GM12878 (cell line): ENCODE measurements around the gene FZD10. TPM values are rescaled to one million over a fixed set of nuclear protein-coding genes. Genes with fewer than 3 reads are reported as not detected.

Source experiments
- ATAC-seq: fragments of 200-7000 bp; cut with Tn5 transposase; 3 replicates; pipeline ENCODE4 v1.9.1; 2020; ENCODE audit warnings: mild to moderate bottlenecking, moderate library complexity
- BruUV-seq: library from RNA; stranded (reverse); fragments of 400-500 nt; replicated peaks from 2 replicates; lab custom pipeline; 2021; lab: Mats Ljungman, UMichigan
- CTCF ChIA-PET: fragments of 300-600 bp; sonication (Branson Sonifier 250); formaldehyde crosslinking; extraction: SDS; loops from one replicate; lab custom pipeline; 2021; ENCODE audit warnings: inconsistent platforms; lab: Yijun Ruan, JAX
- POLR2A ChIA-PET: fragments of 350-600 bp; formaldehyde crosslinking; extraction: SDS; loops from one replicate; lab custom pipeline; 2021; ENCODE audit warnings: inconsistent platforms; lab: Charles Lee
- RAD21 ChIA-PET: fragments of 300-600 bp; sonication (Branson Sonifier 250); formaldehyde crosslinking; loops from one replicate; lab custom pipeline; 2023; ENCODE audit warnings: antibody characterized with exemption; ENCODE audit not compliant: unreplicated experiment; lab: Charles Lee
- SMC1A ChIA-PET: fragments of 300-600 bp; sonication (Branson Sonifier 250); formaldehyde crosslinking; loops from one replicate; lab custom pipeline; 2023; ENCODE audit not compliant: unreplicated experiment, uncharacterized antibody; lab: Charles Lee
- DNase-seq: peaks from one replicate; pipeline ENCODE4 v3.0.0-alpha.2; 2011; ENCODE audit warnings: low read depth, low spot score
- FAIRE-seq: peaks from 3 replicates; lab custom pipeline; 2011; peaks lifted over from hg19 to GRCh38; lab: Jason Lieb, UNC
- H2AFZ ChIP-seq: 2 replicates; pipeline ENCODE4 v1.6.0; 2011; ENCODE audit warnings: low read depth, low read length, control low read depth; ENCODE audit not compliant: control insufficient read depth
- H3K27ac ChIP-seq: 2 replicates; pipeline ENCODE4 v1.5.1; 2011; ENCODE audit warnings: control low read depth; ENCODE audit not compliant: control insufficient read depth, insufficient read depth
- H3K27me3 ChIP-seq, 2 experiments: replicated peaks in 1 of 2; 2 replicates each; pipeline versions ENCODE4 v1.6.0 to v1.6.1; 2011; ENCODE audit warnings: low read length in 1 of 2; ENCODE audit not compliant: control insufficient read depth in 2 of 2, insufficient read depth in 2 of 2
- H3K36me3 ChIP-seq, 2 experiments: 2 replicates each; pipeline ENCODE4 v1.5.1; 2011; ENCODE audit warnings: low read length in 1 of 2; ENCODE audit not compliant: control insufficient read depth in 2 of 2, insufficient read depth in 2 of 2
- H3K4me1 ChIP-seq: 2 replicates; pipeline ENCODE4 v1.6.1; 2011; ENCODE audit warnings: mild to moderate bottlenecking, low read length, moderate library complexity, mixed read lengths; ENCODE audit not compliant: control insufficient read depth, insufficient read depth
- H3K4me2 ChIP-seq: 2 replicates; pipeline ENCODE4 v1.6.0; 2011; ENCODE audit warnings: control low read depth; ENCODE audit not compliant: control insufficient read depth, insufficient read depth
- H3K4me3 ChIP-seq: fragments of 200-600 bp; sonication (generic); 2 replicates; pipeline ENCODE4 v1.5.1; 2016
- H3K79me2 ChIP-seq: 2 replicates; pipeline ENCODE4 v1.6.0; 2011; ENCODE audit warnings: low read length; ENCODE audit not compliant: control insufficient read depth, insufficient read depth
- H3K9ac ChIP-seq: 2 replicates; pipeline ENCODE4 v1.8.0; 2011; ENCODE audit warnings: low read length, control low read depth, mixed read lengths; ENCODE audit not compliant: control insufficient read depth, insufficient read depth
- H3K9me3 ChIP-seq: replicated peaks from 3 replicates; pipeline ENCODE4 v1.5.1; 2011; ENCODE audit warnings: mild to moderate bottlenecking, low read length; ENCODE audit not compliant: control insufficient read depth, insufficient read depth
- H4K20me1 ChIP-seq: 2 replicates; pipeline ENCODE4 v1.6.0; 2011; ENCODE audit not compliant: control insufficient read depth, insufficient read depth
- ATF7 ChIP-seq: fragments of 450-650 bp; IDR thresholded peaks from 2 replicates; pipeline ENCODE4 v1.6.1; 2016; ENCODE audit warnings: low read depth, mild to moderate bottlenecking
- E4F1 ChIP-seq: fragments of 450-650 bp; IDR thresholded peaks from 2 replicates; pipeline ENCODE4 v1.6.1; 2018; ENCODE audit warnings: borderline replicate concordance, mild to moderate bottlenecking; ENCODE audit not compliant: partially characterized antibody
- ESRRA ChIP-seq: IDR thresholded peaks from 2 replicates; pipeline ENCODE4 v1.6.1; 2012; ENCODE audit warnings: mild to moderate bottlenecking, low read length, improper control_type of control experiment
- HSF1 ChIP-seq: fragments of 150-350 bp; IDR thresholded peaks from 2 replicates; pipeline ENCODE4 v1.6.1; 2014; ENCODE audit warnings: mild to moderate bottlenecking, low read depth, low read length
- ZBTB40 ChIP-seq: fragments of 450-650 bp; IDR thresholded peaks from 2 replicates; pipeline ENCODE4 v1.6.1; 2016; ENCODE audit warnings: mild to moderate bottlenecking, moderate library complexity, borderline replicate concordance
- WGBS: methylation state at CpG from one replicate; pipeline ENCODE4 v1.1.6; 2016; ENCODE audit warnings: low lambda C conversion rate; ENCODE audit not compliant: insufficient replicate concordance, insufficient coverage; ENCODE audit errors: missing lambda C conversion rate; 5-methylcytosine and 5-hydroxymethylcytosine counted together
- in situ Hi-C: fragments of 300-500 bp; cut with MboI; formaldehyde crosslinking; loops from 9 replicates; pipeline ENCODE4 v1.14.3; 2018; ENCODE audit warnings: mixed read lengths
- intact Hi-C: fragments of 100-400 bp; cut with micrococcal nuclease; formaldehyde crosslinking; loops from one replicate; pipeline ENCODE4 v1.14.2; 2022; ENCODE audit not compliant: unreplicated experiment
- polyA plus RNA-seq, 11 experiments: library from polyadenylated mRNA; depleted of rRNA in 4 of 11; unstranded in 6 of 11; stranded (reverse) in 5 of 11; fragments of >200 nt; fragmentation: Nextera tagmentation in 4 of 11; fragmentation: Illumina TruSeq in 1 of 11; extraction: Ambion mirVana in 4 of 11; extraction: Trizol in 1 of 11; gene quantifications; 1 replicate in 1 of 11; 2 replicates in 10 of 11; pipeline versions ENCODE4 v1.2.1 to v1.2.3, GENCODE V29; 2011 to 2016; ENCODE audit warnings: inconsistent platforms in 2 of 11, missing spikeins in 2 of 11, low read depth in 1 of 11
- total RNA-seq, 4 experiments: library from RNA; depleted of rRNA in 3 of 4; stranded (reverse); fragments of >200 nt in 3 of 4; fragmentation: Illumina TruSeq in 1 of 4; extraction: Trizol in 1 of 4; gene quantifications; 2 replicates each; pipeline versions ENCODE4 v1.2.1 to v1.2.3, GENCODE V29; 2013 to 2021

The FZD10 gene
- total and polyA plus RNA-seq, 10 of the 15 experiments (the other 5 are each of a cell fraction or from before 2014, with no cell fraction given) = not detected

GRCh38 chr12:130153803-130154202 lies 8.5 kb upstream of the FZD10 start (continued):
- TF ChIP-seq HSF1 (no peak), ESRRA (no peak), E4F1 (no peak)

GRCh38 chr12:130154276-130155070 lies 7.8 kb upstream of the FZD10 start:
- no peak for ATAC-seq
- H3K4me2 ChIP-seq = no peak overlapping the region
- H3K27ac ChIP-seq = no peak overlapping the region
- BruUV-seq = no TSS peak
- no peaks in the 10 kb centered on the region for H3K36me3 ChIP-seq
- ChIA-PET CTCF (no interaction called here), RAD21 (no interaction called here), POLR2A (no interaction called here)
- intact Hi-C loops (no loop called here), in situ Hi-C loops (no loop called here)
- H3K9ac ChIP-seq = no peak overlapping the region
- no peaks in the 10 kb centered on the region for H3K79me2 ChIP-seq
- no peak for TF ChIP-seq ATF7
- TF ChIP-seq ZBTB40 = no peak
- TF ChIP-seq ESRRA = no peak
- TF ChIP-seq, all 136 proteins: peak for 0
- SMC1A ChIA-PET = no interaction called here
- Histone ChIP-seq H3K4me1 (no peaks in the 10 kb centered on the region), H3K4me3 (no peak overlapping the region), H3K27me3 (no peaks in the 10 kb centered on the region), H4K20me1 (no peaks in the 10 kb centered on the region), H3K9me3 (no peaks in the 10 kb centered on the region), H2AFZ (no peak overlapping the region)
- DNase-seq = no peak
- 35% methylated on average over 22 of the region's 22 CpGs for WGBS
- no peak for FAIRE-seq
